HEK293 (cell line): ENCODE data around the gene SERP1.

Source experiments
- CTCF ChIA-PET: fragments of 350-600 bp; formaldehyde crosslinking; extraction: SDS; loops from one replicate; lab custom pipeline; 2021; ENCODE audit warnings: antibody characterized with exemption; lab: Yijun Ruan, JAX
- POLR2A ChIA-PET: fragments of 300-600 bp; formaldehyde crosslinking; extraction: SDS; loops from one replicate; lab custom pipeline; 2020; ENCODE audit warnings: antibody characterized with exemption, inconsistent platforms; lab: Yijun Ruan, JAX
- H3K27ac ChIP-seq: fragments of 200-500 bp; sonication (Bioruptor generic); 2 replicates; pipeline ENCODE4 v1.5.1; 2014; ENCODE audit warnings: low read depth, low read length, control low read depth, inconsistent platforms; ENCODE audit errors: extremely low read depth
- H3K36me3 ChIP-seq, 2 experiments: fragments of 200-500 bp in 1 of 2; sonication (Bioruptor generic) in 1 of 2; 1 replicate in 1 of 2; 2 replicates in 1 of 2; pipeline ENCODE4 v1.5.1; 2014 to 2017; ENCODE audit warnings: inconsistent platforms in 2 of 2, low read length in 2 of 2; ENCODE audit not compliant: control insufficient read depth in 2 of 2, insufficient read depth in 1 of 2
- H3K4me1 ChIP-seq: fragments of 200-500 bp; sonication (Bioruptor generic); 2 replicates; pipeline ENCODE4 v1.5.1; 2014; ENCODE audit warnings: mild to moderate bottlenecking, low read length, inconsistent platforms; ENCODE audit not compliant: control insufficient read depth, insufficient read depth
- H3K4me3 ChIP-seq: 2 replicates; pipeline ENCODE4 v1.5.1; 2011; ENCODE audit warnings: low read depth, mild to moderate bottlenecking, control low read depth, low read length, moderate library complexity
- H3K9me3 ChIP-seq: fragments of 200-500 bp; sonication (Bioruptor generic); 2 replicates; pipeline ENCODE4 v1.5.1; 2014; ENCODE audit warnings: low read depth, low read length, inconsistent platforms; ENCODE audit not compliant: control insufficient read depth, insufficient read depth
- GLIS1 ChIP-seq: fragments of 450-650 bp; formaldehyde crosslinking; IDR thresholded peaks from 2 replicates; pipeline ENCODE4 v1.5.1; 2016; ENCODE audit warnings: missing biosample characterization, missing genetic modification characterization
- HOXD13 ChIP-seq: sonication (generic); formaldehyde crosslinking; IDR thresholded peaks from 2 replicates; pipeline ENCODE4 v1.8.0; 2022; ENCODE audit warnings: missing genetic modification reagents, borderline replicate concordance
- INSM2 ChIP-seq: fragments of 450-650 bp; formaldehyde crosslinking; IDR thresholded peaks from 2 replicates; pipeline ENCODE4 v1.5.1; 2016; ENCODE audit warnings: missing biosample characterization, missing genetic modification characterization
- PRDM10 ChIP-seq: fragments of 450-650 bp; formaldehyde crosslinking; IDR thresholded peaks from 2 replicates; pipeline ENCODE4 v1.5.1; 2016; ENCODE audit warnings: missing biosample characterization, missing genetic modification characterization
- PRDM6 ChIP-seq: fragments of 450-650 bp; formaldehyde crosslinking; IDR thresholded peaks from 2 replicates; pipeline ENCODE4 v1.5.1; 2017; ENCODE audit warnings: missing biosample characterization, missing genetic modification characterization
- ZBTB26 ChIP-seq: fragments of 450-650 bp; formaldehyde crosslinking; optimal IDR thresholded peaks from 2 replicates; pipeline ENCODE3; 2016; ENCODE audit warnings: missing biosample characterization, mild to moderate bottlenecking, missing genetic modification characterization
- ZNF155 ChIP-seq: fragments of 450-650 bp; formaldehyde crosslinking; IDR thresholded peaks from 2 replicates; pipeline ENCODE4 v1.5.1; 2016; ENCODE audit warnings: missing biosample characterization, missing genetic modification characterization
- ZNF169 ChIP-seq: fragments of 450-650 bp; formaldehyde crosslinking; IDR thresholded peaks from 2 replicates; pipeline ENCODE4 v1.5.1; 2016; ENCODE audit warnings: missing biosample characterization, missing genetic modification characterization
- ZNF211 ChIP-seq: fragments of 450-650 bp; formaldehyde crosslinking; IDR thresholded peaks from 2 replicates; pipeline ENCODE4 v1.5.1; 2016; ENCODE audit warnings: low read depth, missing biosample characterization, missing genetic modification characterization
- ZNF302 ChIP-seq: fragments of 450-650 bp; formaldehyde crosslinking; IDR thresholded peaks from 2 replicates; pipeline ENCODE4 v1.5.1; 2016; ENCODE audit warnings: missing biosample characterization, missing genetic modification characterization, low read depth
- ZNF404 ChIP-seq: fragments of 450-650 bp; formaldehyde crosslinking; IDR thresholded peaks from 2 replicates; pipeline ENCODE4 v1.5.1; 2017; ENCODE audit warnings: missing biosample characterization, missing genetic modification characterization
- ZNF596 ChIP-seq: fragments of 450-650 bp; IDR thresholded peaks from 2 replicates; pipeline ENCODE4 v1.5.0; 2018; ENCODE audit warnings: missing biosample characterization, mild to moderate bottlenecking, missing genetic modification characterization, moderate library complexity
- ZNF621 ChIP-seq: fragments of 450-650 bp; formaldehyde crosslinking; IDR thresholded peaks from 2 replicates; pipeline ENCODE4 v1.5.1; 2017; ENCODE audit warnings: missing biosample characterization, missing genetic modification characterization
- ZNF692 ChIP-seq: fragments of 450-650 bp; formaldehyde crosslinking; IDR thresholded peaks from 2 replicates; pipeline ENCODE4 v1.5.1; 2016; ENCODE audit warnings: missing biosample characterization, missing genetic modification characterization
- ZNF837 ChIP-seq: fragments of 450-650 bp; formaldehyde crosslinking; IDR thresholded peaks from 2 replicates; pipeline ENCODE4 v1.5.1; 2016; ENCODE audit warnings: missing biosample characterization, missing genetic modification characterization
- ZSCAN30 ChIP-seq: fragments of 450-650 bp; IDR thresholded peaks from 2 replicates; pipeline ENCODE4 v1.5.1; 2018; ENCODE audit warnings: missing biosample characterization, mild to moderate bottlenecking, missing genetic modification characterization, moderate library complexity

SERP1 gene

GRCh38 chr3:150527464-150528255 is 18.6 kb downstream of the SERP1 start:
- POLR2A ChIA-PET, result no interaction called here

GRCh38 chr3:150523538-150523937 is 22.8 kb downstream of the SERP1 start:
- POLR2A ChIA-PET, result no interaction called here
- H3K27ac ChIP-seq, result no peak overlapping the region
- no peaks in the 10 kb centered on the region for H3K9me3 ChIP-seq
- no peak for TF ChIP-seq INSM2
- no peak for TF ChIP-seq ZNF596 (tag by site-specific recombination)
- no peak for TF ChIP-seq HOXD13 (CRISPR knock-in tag)
- no peak for TF ChIP-seq GLIS1 (tag by site-specific recombination)
- TF ChIP-seq ZNF211 (tag by site-specific recombination), result no peak
- no peak for TF ChIP-seq ZNF169 (tag by site-specific recombination)
- no peak for TF ChIP-seq ZBTB26 (tag by site-specific recombination)
- TF ChIP-seq PRDM6 (tag by site-specific recombination), result no peak
- no peak for TF ChIP-seq ZNF302 (tag by site-specific recombination)
- TF ChIP-seq PRDM10 (tag by site-specific recombination), result no peak
- no peak for TF ChIP-seq ZNF621 (tag by site-specific recombination)
- no peak for TF ChIP-seq ZNF155 (tag by site-specific recombination)
- TF ChIP-seq ZSCAN30 (tag by site-specific recombination), result no peak
- no peaks in the 10 kb centered on the region for H3K4me1 ChIP-seq
- no peaks in the 10 kb centered on the region for H3K36me3 ChIP-seq
- CTCF ChIA-PET, result interaction anchor here (0.6 to 1.1 kb wide), 2 partner anchors 10 to 303 kb away, joined by 3 to 4 read pairs; no protein-coding TSS in a partner anchor
- no peak overlapping the region for H3K4me3 ChIP-seq

More at GRCh38 chr3:150527464-150528255, 18.6 kb downstream of the SERP1 start:
- TF ChIP-seq ZNF837 (no peak), ZNF692 (no peak), ZNF404 (tag by site-specific recombination) (no peak)
- CTCF ChIA-PET, result interaction anchor here (0.5 to 1.0 kb wide), 8 partner anchors 16 to 1311 kb away, joined by 3 to 4 read pairs (median 3); no protein-coding TSS in a partner anchor
- Histone ChIP-seq H3K9me3 (no peaks in the 10 kb centered on the region), H3K4me3 (no peak overlapping the region), H3K27ac (no peak overlapping the region), H3K36me3 (no peaks in the 10 kb centered on the region), H3K4me1 (no peaks in the 10 kb centered on the region)
